ENCODE data around the gene CENPV.
A peak's percentile ranks its signal among the peaks of the same experiment; 100 is the strongest.
"Not testable (repeated sequence)": the region's sequence is repeated elsewhere in the genome, so short reads cannot be mapped to it uniquely, and the experiment has no call there.

Gene CENPV

DNA sequence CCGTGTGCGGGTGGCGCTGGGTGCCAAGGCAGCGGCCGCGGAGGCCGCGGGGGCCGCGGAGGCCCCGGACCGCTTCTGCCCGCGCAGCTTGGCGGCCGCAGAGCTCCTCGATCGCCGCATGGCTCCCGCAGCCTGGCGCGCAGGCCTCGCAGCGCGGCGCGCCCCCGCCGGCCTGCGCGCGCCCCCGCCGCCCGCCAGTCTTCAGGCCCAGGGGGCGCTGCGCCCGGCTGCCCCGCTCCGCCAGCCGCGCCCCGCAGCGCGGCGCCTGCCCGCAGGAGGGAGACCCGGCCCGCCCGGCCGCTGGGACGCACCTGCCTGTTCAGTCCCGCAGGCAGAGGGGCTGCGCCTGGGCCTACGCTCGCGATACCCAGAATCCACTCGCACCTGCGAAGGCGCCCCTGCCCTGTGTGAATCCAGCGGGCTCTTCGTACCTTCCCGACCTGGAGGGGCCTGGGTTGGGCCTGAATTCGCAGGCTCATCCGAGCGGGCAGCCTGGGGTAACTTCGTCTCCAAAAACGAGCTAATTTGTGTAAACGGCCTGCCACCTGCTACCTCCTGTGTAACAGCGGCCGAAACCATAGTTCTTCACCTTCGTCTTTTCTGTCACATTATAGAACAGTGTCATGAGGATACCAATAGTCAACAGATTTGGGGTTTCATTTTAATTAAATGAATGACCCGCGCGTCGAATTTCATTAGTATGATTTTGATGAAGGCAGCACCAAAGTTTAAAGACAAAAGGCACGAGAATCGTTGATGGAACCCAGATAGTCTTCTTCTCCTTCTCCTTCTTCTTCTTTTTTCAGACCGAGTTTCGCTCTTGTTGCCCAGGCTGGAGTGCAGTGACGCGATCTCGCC, at the start of gene CENPV:
Gene CENPV (minus strand): TSS at position 153 of the 858 bp plus-strand sequence. CDS start 33 bp downstream, at position 120.
- H3K4me3 Mint-ChIP-seq, result peak within 1 kb of the TSS; percentile 85
- H3K9me3 Mint-ChIP-seq, result no peaks in the 10 kb centered on the region
- DNase-seq (ENCODE audit: low spot score in 2 of 2) (peak; percentile 41 to 44), ATAC-seq (replicated peaks; ENCODE audit: extremely low read depth, poor library complexity, severe bottlenecking) (peak; percentile 74)
- H3K27ac Mint-ChIP-seq (ENCODE audit: low read depth), result peak within 1 kb of the TSS; percentile 67
- no peaks in the 10 kb centered on the region for H3K27me3 Mint-ChIP-seq
- H3K4me1 Mint-ChIP-seq, result peaks cover 14% of the 10 kb centered on the region
- H3K36me3 Mint-ChIP-seq (ENCODE audit: insufficient read depth), result peaks cover 8% of the 10 kb centered on the region

DNA sequence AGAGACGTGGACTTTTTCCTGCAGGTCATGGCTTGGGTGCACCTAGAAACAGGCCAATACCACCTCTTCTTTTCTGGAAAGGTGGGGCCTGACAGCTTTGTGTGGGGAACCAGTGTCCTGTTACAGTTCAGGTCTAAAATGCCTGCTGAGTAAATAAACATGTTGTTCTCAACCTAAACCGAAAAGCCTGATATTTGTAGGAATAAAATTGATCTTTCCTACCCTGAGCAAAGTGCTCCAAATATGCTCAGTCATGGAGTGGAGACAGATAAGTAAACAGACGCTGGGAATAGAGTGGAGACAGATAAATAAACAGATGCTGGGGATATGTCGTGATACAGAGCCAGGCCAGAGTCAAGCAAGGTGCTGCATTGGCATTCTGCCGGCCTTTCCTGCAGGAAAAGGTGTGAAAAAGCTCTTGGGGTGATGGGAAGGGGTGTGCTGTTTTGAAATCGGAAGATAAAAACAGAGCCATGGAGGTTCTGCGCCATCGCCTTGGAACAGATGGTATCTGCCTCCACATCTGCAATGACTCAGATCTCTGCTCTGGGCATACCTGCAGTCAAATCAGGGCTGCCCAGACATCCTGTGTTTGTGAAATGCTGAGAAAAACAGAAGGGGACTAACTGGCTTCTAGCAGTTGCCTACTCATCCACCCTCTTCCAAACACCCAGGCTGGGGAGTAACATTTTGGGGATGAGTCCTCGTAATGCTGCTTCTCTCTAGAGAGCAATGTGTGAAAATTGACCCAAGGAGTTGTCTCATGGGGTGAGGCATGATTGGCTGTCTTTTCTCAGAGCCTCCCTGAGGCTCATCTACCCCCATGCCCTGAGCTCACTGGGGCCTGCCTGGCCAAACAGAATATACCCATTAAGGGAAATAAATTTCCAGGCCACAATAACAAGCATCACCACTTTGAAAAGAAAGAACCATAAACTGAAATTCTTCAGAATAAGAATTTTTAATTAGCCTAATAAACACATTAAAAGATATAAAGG, 45.3 kb upstream of the CENPV start:
- no peak overlapping the region for H3K4me3 Mint-ChIP-seq
- no peak for DNase-seq (ENCODE audit: low spot score in 2 of 2)

DNA sequence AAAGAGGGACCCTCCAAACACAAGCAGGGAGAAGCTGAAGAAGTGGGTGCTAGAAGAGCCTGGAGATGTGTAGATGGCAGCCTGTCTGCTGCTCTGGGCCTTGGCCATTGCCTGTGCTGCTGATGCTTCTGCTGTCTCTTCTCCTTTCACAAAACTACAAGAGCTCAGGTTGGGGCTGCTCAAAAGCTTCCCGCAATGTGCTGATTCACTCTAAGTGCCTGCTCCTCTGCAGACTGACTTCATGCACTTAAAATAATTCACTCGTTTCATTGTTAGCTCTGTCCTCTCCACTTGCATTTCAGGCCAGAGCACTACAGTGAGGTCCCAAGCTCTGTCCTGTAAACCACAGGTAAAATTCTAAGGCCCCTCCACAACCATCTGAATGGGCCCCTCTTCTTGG, 43.4 kb upstream of the CENPV start:
- not testable (repeated sequence) for H3K36me3 Mint-ChIP-seq (ENCODE audit: insufficient read depth); DNase-seq (ENCODE audit: low spot score in 2 of 2); ATAC-seq (replicated peaks; ENCODE audit: extremely low read depth, poor library complexity, severe bottlenecking); H3K4me3 Mint-ChIP-seq; H3K4me1 Mint-ChIP-seq; H3K27ac Mint-ChIP-seq (ENCODE audit: low read depth); H3K9me3 Mint-ChIP-seq
- H3K27me3 Mint-ChIP-seq, result peaks cover 19% of the 10 kb centered on the region

More for the DNA sequence above, 45.3 kb upstream of the CENPV start:
- Mint-ChIP-seq H3K27ac (ENCODE audit: low read depth) (no peak overlapping the region), H3K27me3 (peaks cover 19% of the 10 kb centered on the region), H3K9me3 (no peaks in the 10 kb centered on the region), H3K4me1 (peaks cover 5% of the 10 kb centered on the region), H3K36me3 (ENCODE audit: insufficient read depth) (no peaks in the 10 kb centered on the region)
- ATAC-seq (replicated peaks; ENCODE audit: extremely low read depth, poor library complexity, severe bottlenecking), result no peak

DNA sequence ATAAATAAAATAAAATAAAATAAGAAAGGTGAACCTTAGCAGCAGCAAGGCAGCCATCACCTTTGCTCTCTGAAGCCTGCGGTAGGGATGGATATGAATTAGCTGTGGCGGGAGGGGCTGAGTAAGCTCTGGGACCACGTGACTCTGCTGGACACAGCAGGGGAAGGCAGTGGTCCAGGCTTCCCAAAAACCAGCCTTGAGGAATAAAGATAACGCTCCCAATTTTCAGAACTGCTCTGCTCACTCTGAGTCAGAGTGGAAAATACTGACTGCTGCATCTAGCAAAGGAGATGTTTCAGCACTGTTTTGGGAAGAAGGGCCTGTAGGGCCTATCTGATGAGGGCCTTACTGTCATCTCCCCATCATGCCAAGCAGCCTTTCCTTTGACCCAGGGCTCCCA, 42.6 kb upstream of the CENPV start:
- peaks cover 16% of the 10 kb centered on the region for H3K27me3 Mint-ChIP-seq
- not testable (repeated sequence) for H3K4me3 Mint-ChIP-seq; DNase-seq (ENCODE audit: low spot score in 2 of 2); H3K27ac Mint-ChIP-seq (ENCODE audit: low read depth); H3K9me3 Mint-ChIP-seq; H3K4me1 Mint-ChIP-seq; H3K36me3 Mint-ChIP-seq (ENCODE audit: insufficient read depth); ATAC-seq (replicated peaks; ENCODE audit: extremely low read depth, poor library complexity, severe bottlenecking)

DNA sequence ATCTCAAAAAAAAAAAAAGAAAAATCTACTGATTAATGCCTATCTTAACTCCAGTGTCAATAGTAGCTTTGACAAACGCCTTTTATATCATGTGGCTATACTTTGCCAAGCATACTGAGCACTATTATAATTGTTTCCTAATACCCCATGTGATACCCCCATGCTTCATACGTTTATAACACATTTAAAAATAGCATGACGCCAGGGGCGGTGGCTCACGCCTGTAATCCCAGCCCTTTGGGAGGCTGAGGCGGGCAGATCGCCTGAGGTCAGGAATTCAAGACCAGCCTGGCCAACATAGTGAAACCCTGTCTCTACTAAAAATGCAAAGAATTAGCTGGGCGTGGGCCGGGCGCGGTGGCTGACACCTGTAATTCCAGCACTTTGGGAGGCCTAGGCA, 39.2 kb upstream of the CENPV start:
- not testable (repeated sequence) for ATAC-seq (replicated peaks; ENCODE audit: extremely low read depth, poor library complexity, severe bottlenecking); H3K27ac Mint-ChIP-seq (ENCODE audit: low read depth); H3K27me3 Mint-ChIP-seq; H3K4me1 Mint-ChIP-seq; DNase-seq (ENCODE audit: low spot score in 2 of 2); H3K9me3 Mint-ChIP-seq; H3K4me3 Mint-ChIP-seq; H3K36me3 Mint-ChIP-seq (ENCODE audit: insufficient read depth)

DNA sequence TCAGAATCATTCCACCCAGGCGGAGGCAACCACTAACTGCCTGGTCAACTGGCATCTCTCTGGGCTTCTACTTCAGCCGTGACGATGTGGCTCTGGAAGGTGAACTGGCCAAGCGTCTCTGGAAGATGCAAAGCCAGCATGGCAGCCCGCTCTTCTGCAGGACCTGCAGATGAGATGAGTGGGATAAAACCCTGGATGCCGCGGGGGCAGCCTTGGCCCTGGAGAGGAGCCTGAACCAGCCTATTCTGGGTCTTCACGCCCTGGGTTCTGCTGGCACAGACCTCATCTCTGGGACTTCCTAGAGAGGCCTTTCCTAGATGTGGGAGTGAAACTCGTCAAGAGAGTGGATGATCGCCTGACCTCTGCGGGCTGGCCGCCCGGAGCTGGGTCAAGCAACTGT, 38.2 kb upstream of the CENPV start:
- DNase-seq (ENCODE audit: low spot score in 2 of 2) (no peak), ATAC-seq (replicated peaks; ENCODE audit: extremely low read depth, poor library complexity, severe bottlenecking) (no peak)
- no peak overlapping the region for H3K27ac Mint-ChIP-seq (ENCODE audit: low read depth)
- H3K27me3 Mint-ChIP-seq, result no peaks in the 10 kb centered on the region
- no peak overlapping the region for H3K4me3 Mint-ChIP-seq
- peaks cover 8% of the 10 kb centered on the region for H3K4me1 Mint-ChIP-seq
- H3K36me3 Mint-ChIP-seq (ENCODE audit: insufficient read depth), result no peaks in the 10 kb centered on the region
- H3K9me3 Mint-ChIP-seq, result no peaks in the 10 kb centered on the region

DNA sequence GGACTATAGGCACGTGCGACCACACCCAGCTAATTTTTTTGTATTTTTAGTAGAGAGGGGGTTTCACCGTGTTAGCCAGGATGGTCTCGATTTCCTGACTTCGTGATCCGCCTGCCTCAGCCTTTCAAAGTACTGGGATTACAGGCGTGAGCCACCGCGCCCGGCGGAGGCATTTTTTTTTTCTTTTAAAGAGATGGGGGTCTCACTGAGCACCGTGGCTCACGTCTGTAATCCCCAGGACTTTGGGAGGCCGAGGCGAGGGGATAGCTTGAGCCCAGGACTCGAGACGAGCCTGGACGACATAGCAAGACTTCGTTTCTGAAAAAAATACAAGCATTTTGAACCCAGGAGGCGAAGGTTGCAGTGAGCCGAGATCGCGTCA, 32.8 kb upstream of the CENPV start:
- not testable (repeated sequence) for H3K9me3 Mint-ChIP-seq; H3K27me3 Mint-ChIP-seq; ATAC-seq (replicated peaks; ENCODE audit: extremely low read depth, poor library complexity, severe bottlenecking); DNase-seq (ENCODE audit: low spot score in 2 of 2)
- peak overlapping the region; percentile 82 for H3K4me3 Mint-ChIP-seq
- H3K36me3 Mint-ChIP-seq (ENCODE audit: insufficient read depth), result peaks cover 28% of the 10 kb centered on the region
- H3K27ac Mint-ChIP-seq (ENCODE audit: low read depth), result peak overlapping the region; percentile 83
- peaks cover 44% of the 10 kb centered on the region for H3K4me1 Mint-ChIP-seq

DNA sequence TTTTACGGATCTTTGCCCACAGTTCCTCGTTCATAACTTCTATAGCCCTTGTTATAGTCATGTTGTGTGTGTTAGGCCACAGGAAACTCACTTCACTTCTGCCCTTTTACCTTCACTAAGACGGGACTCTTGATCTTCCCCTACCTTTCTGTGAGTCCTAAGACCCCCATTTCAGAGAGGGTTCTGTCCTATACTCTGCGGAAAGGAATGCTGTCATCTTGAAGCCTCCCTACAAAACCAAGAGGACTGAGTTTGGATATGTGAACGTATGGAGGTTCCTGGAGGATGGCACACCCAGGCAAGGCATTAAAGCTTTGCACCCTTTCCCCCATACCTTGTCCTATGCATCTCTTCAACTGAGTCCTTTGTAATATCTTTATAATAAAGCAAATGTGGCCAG, 31.3 kb upstream of the CENPV start:
- Mint-ChIP-seq H3K9me3 (no peaks in the 10 kb centered on the region), H3K36me3 (ENCODE audit: insufficient read depth) (peaks cover 37% of the 10 kb centered on the region), H3K27me3 (no peaks in the 10 kb centered on the region), H3K4me1 (peaks cover 53% of the 10 kb centered on the region), H3K4me3 (no peak overlapping the region), H3K27ac (ENCODE audit: low read depth) (no peak overlapping the region)
- ATAC-seq (replicated peaks; ENCODE audit: extremely low read depth, poor library complexity, severe bottlenecking) (no peak), DNase-seq (ENCODE audit: low spot score in 2 of 2) (no peak)

DNA sequence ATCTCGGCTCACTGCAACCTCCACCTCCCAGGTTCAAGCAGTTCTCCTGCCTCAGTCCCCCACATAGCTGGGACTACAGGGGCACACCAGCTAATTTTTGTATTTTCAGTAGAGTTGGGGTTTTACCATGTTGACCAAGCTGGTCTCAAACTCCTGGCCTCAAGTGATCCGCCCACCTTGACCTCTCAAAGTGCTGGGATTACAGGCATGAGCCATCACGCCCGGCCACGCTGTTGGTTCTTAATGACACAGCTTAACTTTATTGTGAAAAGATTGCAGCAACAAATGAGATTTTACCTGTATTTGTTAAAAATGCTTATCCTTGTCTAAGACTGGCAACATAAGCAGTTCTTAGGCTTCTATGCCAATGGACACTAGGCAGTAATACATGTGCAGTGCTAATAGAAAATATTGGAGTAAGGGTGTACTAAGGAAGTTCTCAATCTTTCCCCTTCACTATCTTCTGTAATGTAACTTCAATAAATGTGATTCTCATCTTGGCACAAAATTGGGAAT, 30.6 kb upstream of the CENPV start:
- ATAC-seq (replicated peaks; ENCODE audit: extremely low read depth, poor library complexity, severe bottlenecking) (no peak), DNase-seq (ENCODE audit: low spot score in 2 of 2) (no peak)
- Mint-ChIP-seq H3K4me1 (peaks cover 53% of the 10 kb centered on the region), H3K36me3 (ENCODE audit: insufficient read depth) (peaks cover 37% of the 10 kb centered on the region), H3K27ac (ENCODE audit: low read depth) (no peak overlapping the region), H3K27me3 (no peaks in the 10 kb centered on the region), H3K4me3 (no peak overlapping the region), H3K9me3 (no peaks in the 10 kb centered on the region)

DNA sequence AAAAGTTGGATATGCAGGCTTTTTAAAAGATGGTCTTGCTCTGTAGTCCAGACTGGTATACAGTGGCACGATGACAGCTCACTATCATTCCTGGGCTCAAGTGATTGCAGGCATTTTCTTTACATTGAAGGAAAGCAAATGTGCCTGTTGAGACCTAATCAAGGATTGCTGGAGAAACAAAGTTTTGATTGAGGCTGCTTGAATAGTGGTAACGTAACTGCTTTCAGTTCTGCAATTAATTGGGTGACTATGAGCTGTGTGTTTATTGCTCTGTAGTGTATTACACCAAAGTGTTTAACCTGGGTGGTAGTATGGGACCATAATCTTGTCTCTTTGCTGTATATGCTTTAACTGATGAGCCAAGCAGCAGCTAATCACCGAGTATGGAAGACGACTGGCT, 29.9 kb upstream of the CENPV start:
- peaks cover 53% of the 10 kb centered on the region for H3K4me1 Mint-ChIP-seq
- peaks cover 37% of the 10 kb centered on the region for H3K36me3 Mint-ChIP-seq (ENCODE audit: insufficient read depth)
- ATAC-seq (replicated peaks; ENCODE audit: extremely low read depth, poor library complexity, severe bottlenecking) (no peak), DNase-seq (ENCODE audit: low spot score in 2 of 2) (no peak)
- H3K9me3 Mint-ChIP-seq, result no peaks in the 10 kb centered on the region
- H3K27me3 Mint-ChIP-seq, result no peaks in the 10 kb centered on the region
- peak overlapping the region; percentile 93 for H3K4me3 Mint-ChIP-seq
- H3K27ac Mint-ChIP-seq (ENCODE audit: low read depth), result no peak overlapping the region

DNA sequence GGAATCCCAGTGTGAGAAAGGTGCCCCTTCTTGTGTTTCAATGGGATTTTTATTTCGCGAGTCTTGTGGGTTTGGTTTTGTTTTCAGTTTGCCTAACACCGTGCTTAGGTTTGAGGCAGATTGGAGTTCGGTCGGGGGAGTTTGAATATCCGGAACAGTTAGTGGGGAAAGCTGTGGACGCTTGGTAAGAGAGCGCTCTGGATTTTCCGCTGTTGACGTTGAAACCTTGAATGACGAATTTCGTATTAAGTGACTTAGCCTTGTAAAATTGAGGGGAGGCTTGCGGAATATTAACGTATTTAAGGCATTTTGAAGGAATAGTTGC, 28.2 kb upstream of the CENPV start:
- Mint-ChIP-seq H3K36me3 (ENCODE audit: insufficient read depth) (peaks cover 37% of the 10 kb centered on the region), H3K27me3 (no peaks in the 10 kb centered on the region), H3K4me3 (peak overlapping the region; percentile 93), H3K27ac (ENCODE audit: low read depth) (peak overlapping the region; percentile 99), H3K4me1 (peaks cover 45% of the 10 kb centered on the region), H3K9me3 (no peaks in the 10 kb centered on the region)
- DNase-seq (ENCODE audit: low spot score in 2 of 2), result no peak
- ATAC-seq (replicated peaks; ENCODE audit: extremely low read depth, poor library complexity, severe bottlenecking), result peak; percentile 21

DNA sequence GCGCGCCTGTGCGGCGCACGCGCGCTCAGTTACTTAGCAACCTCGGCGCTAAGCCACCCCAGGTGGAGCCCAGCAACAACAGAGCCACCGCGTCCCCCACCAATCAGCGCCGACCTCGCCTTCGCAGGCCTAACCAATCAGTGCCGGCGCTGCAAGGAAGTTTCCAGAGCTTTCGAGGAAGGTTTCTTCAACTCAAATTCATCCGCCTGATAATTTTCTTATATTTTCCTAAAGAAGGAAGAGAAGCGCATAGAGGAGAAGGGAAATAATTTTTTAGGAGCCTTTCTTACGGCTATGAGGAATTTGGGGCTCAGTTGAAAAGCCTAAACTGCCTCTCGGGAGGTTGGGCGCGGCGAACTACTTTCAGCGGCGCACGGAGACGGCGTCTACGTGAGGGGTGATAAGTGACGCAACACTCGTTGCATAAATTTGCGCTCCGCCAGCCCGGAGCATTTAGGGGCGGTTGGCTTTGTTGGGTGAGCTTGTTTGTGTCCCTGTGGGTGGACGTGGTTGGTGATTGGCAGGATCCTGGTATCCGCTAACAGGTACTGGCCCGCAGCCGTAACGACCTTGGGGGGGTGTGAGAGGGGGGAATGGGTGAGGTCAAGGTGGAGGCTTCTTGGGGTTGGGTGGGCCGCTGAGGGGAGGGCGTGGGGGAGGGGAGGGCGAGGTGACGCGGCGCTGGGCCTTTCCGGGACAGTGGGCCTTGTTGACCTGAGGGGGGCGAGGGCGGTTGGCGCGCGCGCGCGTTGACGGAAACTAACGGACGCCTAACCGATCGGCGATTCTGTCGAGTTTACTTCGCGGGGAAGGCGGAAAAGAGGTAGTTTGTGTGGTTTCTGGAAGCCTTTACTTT, 27.6 kb upstream of the CENPV start, which contains the start of gene UBB:
Gene UBB (plus strand): TSS at position 452 of the 856 bp plus-strand sequence. CDS start 817 bp downstream, outside the sequence.
- Mint-ChIP-seq H3K9me3 (no peaks in the 10 kb centered on the region), H3K36me3 (ENCODE audit: insufficient read depth) (peaks cover 37% of the 10 kb centered on the region), H3K4me1 (peaks cover 45% of the 10 kb centered on the region), H3K27me3 (no peaks in the 10 kb centered on the region), H3K4me3 (peak within 1 kb of the TSS; percentile 93), H3K27ac (ENCODE audit: low read depth) (peak within 1 kb of the TSS; percentile 99)
- DNase-seq (ENCODE audit: low spot score in 2 of 2) (peak; percentile 87 to 94), ATAC-seq (replicated peaks; ENCODE audit: extremely low read depth, poor library complexity, severe bottlenecking) (peak; percentile 98)
